ENCODE results near the gene ROPN1. TPM values are rescaled to one million over a fixed set of nuclear protein-coding genes. Genes with fewer than 3 reads are reported as not detected.
A peak's percentile ranks its signal among the peaks of the same experiment; 100 is the strongest.

The ROPN1 gene
- total RNA-seq, 3 donors from 2014 or later = 2.3 to 6.1 TPM; not detected in 1

DNA sequence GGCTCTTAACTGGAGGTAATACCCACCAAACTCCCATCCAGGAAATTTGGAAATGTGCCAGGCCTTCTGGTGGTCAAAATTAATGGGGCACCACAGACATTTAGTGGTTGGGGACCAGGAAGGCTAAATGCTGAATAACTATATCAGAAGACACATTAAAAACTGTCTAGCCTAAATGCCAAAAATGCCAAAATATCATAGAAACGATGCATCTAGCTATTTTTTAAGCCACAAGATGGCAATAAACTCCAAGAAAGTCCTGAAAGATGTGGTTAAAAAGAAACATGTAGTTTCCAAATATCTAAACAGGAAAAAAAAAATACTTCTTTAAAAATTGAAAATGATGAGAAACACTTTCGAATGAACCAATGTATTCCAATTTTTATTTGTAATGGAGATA, 50.8 kb downstream of the ROPN1 start:
- Histone ChIP-seq H3K27me3 (no peaks in the 10 kb centered on the region), H3K27ac (no peak overlapping the region), H3K36me3 (no peaks in the 10 kb centered on the region), H3K4me3 (no peak overlapping the region), H3K9me3 (no peaks in the 10 kb centered on the region), H3K4me1 (no peaks in the 10 kb centered on the region)
- DNase-seq (ENCODE audit: low spot score in 2 of 2) = no peak
- no peak for TF ChIP-seq POLR2AphosphoS5 (IDR thresholded peaks at IDR 0.05)
- TF ChIP-seq, protein P1, sequence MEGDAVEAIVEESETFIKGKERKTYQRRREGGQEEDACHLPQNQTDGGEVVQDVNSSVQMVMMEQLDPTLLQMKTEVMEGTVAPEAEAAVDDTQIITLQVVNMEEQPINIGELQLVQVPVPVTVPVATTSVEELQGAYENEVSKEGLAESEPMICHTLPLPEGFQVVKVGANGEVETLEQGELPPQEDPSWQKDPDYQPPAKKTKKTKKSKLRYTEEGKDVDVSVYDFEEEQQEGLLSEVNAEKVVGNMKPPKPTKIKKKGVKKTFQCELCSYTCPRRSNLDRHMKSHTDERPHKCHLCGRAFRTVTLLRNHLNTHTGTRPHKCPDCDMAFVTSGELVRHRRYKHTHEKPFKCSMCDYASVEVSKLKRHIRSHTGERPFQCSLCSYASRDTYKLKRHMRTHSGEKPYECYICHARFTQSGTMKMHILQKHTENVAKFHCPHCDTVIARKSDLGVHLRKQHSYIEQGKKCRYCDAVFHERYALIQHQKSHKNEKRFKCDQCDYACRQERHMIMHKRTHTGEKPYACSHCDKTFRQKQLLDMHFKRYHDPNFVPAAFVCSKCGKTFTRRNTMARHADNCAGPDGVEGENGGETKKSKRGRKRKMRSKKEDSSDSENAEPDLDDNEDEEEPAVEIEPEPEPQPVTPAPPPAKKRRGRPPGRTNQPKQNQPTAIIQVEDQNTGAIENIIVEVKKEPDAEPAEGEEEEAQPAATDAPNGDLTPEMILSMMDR (IDR thresholded peaks at IDR 0.05) = peak in 1 of 3 donors; percentile 23
- intact Hi-C loops (cut with DNase I; ENCODE audit: low total_unique reads) = no loop called here

DNA sequence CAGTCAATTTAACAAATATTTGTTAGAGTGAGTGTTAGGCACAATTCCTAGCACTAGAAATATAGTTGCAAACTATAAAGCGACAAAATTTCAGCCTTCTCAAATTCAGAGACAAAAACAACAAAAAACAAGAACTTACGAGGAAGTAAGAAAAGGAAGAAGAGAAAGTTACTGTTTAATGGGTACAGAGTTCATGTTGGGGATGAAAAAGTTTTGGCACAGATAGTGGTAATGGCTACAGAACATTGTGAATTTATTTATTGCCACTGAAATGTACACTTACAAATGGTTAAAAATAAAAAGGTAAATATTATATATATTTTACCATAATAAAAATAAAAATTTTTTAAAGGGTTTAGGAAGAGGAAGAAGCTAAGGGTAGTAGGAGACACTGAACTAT, 52.2 kb downstream of the ROPN1 start:
- Histone ChIP-seq H3K4me3 (no peak overlapping the region), H3K27ac (no peak overlapping the region), H3K27me3 (no peaks in the 10 kb centered on the region), H3K36me3 (no peaks in the 10 kb centered on the region), H3K4me1 (no peaks in the 10 kb centered on the region), H3K9me3 (no peaks in the 10 kb centered on the region)
- intact Hi-C loops (cut with DNase I; ENCODE audit: low total_unique reads) = no loop called here
- TF ChIP-seq POLR2A (IDR thresholded peaks at IDR 0.05) (no peak), POLR2AphosphoS5 (IDR thresholded peaks at IDR 0.05) (no peak)
- TF ChIP-seq, protein P1 (IDR thresholded peaks at IDR 0.05) = no peak
- DNase-seq (ENCODE audit: low spot score in 2 of 2) = no peak

DNA sequence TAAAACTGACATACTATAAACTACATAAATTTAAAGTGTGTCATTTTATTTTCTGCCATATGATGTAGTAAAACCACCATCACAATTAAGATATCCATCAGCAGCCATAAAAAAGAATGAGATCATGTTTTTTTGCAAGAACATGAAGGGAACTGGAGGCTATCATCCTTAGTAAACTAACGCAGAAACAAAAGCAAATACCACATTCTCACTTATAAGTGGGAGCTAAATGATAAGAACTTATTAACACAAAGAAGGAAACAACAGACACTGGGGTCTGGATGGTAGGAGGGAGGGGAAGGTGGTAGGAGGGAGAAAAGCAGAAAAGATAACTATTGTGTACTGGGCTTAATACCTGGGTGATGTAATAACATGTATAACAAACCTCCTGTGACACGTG, 55.5 kb downstream of the ROPN1 start:
- DNase-seq (ENCODE audit: low spot score in 2 of 2) = no peak
- intact Hi-C loops (cut with DNase I; ENCODE audit: low total_unique reads) = no loop called here
- Histone ChIP-seq H3K36me3 (no peaks in the 10 kb centered on the region), H3K27ac (no peak overlapping the region), H3K9me3 (no peaks in the 10 kb centered on the region), H3K4me1 (no peaks in the 10 kb centered on the region), H3K4me3 (no peak overlapping the region), H3K27me3 (no peaks in the 10 kb centered on the region)
- no peak for TF ChIP-seq POLR2AphosphoS5 (IDR thresholded peaks at IDR 0.05)

DNA sequence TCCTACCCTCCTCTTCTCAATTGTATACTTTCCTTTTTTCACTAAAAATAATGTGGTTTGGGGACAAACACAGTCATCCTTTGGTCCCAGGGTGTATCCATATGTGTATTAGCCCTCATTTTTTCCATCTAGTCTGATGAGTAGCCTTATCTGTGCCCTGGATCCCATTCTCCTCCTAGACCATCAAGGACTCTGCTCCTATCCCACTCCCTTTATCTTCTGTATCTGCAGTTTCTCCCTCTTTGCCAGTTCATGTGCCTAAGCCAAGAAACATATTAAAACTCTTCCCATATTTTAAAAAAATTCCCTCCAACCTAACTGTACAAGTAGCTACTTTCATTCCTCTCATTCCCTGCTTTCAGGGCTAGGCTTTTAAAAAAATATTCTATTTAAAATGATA, 56.1 kb downstream of the ROPN1 start:
- Histone ChIP-seq H3K9me3 (no peaks in the 10 kb centered on the region), H3K27ac (no peak overlapping the region), H3K4me1 (no peaks in the 10 kb centered on the region), H3K4me3 (no peak overlapping the region), H3K36me3 (no peaks in the 10 kb centered on the region), H3K27me3 (no peaks in the 10 kb centered on the region)
- TF ChIP-seq, protein P1 (IDR thresholded peaks at IDR 0.05) = no peak
- TF ChIP-seq POLR2AphosphoS5 (IDR thresholded peaks at IDR 0.05) (no peak), POLR2A (IDR thresholded peaks at IDR 0.05) (no peak)
- DNase-seq (ENCODE audit: low spot score in 2 of 2) = no peak
- intact Hi-C loops (cut with DNase I; ENCODE audit: low total_unique reads) = no loop called here

DNA sequence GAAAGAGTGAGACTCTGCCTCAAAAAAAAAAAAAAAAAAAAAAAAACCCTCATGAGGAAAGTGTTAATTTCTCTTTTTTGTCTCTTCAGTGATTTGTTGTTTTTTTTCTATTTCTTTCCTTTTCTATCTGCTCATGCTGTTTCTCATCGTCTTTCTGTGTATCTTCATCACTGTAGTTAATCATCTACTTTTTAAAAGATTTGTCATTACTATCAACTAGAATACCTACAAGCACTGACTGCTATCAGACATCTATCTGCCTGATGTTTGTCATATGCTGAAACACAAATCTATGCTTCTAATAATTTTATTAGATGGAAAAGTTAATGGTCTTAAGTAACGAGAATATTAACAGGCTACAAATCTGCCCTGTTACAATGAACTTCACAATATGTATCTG, 57.7 kb downstream of the ROPN1 start:
- Histone ChIP-seq H3K36me3 (no peaks in the 10 kb centered on the region), H3K27ac (no peak overlapping the region), H3K9me3 (no peaks in the 10 kb centered on the region), H3K4me3 (no peak overlapping the region), H3K4me1 (no peaks in the 10 kb centered on the region), H3K27me3 (no peaks in the 10 kb centered on the region)
- DNase-seq (ENCODE audit: low spot score in 2 of 2) = no peak
- TF ChIP-seq POLR2AphosphoS5 (IDR thresholded peaks at IDR 0.05) = no peak
- TF ChIP-seq POLR2A (IDR thresholded peaks at IDR 0.05) = no peak
- TF ChIP-seq, protein P1 (IDR thresholded peaks at IDR 0.05) = no peak
- intact Hi-C loops (cut with DNase I; ENCODE audit: low total_unique reads) = no loop called here

DNA sequence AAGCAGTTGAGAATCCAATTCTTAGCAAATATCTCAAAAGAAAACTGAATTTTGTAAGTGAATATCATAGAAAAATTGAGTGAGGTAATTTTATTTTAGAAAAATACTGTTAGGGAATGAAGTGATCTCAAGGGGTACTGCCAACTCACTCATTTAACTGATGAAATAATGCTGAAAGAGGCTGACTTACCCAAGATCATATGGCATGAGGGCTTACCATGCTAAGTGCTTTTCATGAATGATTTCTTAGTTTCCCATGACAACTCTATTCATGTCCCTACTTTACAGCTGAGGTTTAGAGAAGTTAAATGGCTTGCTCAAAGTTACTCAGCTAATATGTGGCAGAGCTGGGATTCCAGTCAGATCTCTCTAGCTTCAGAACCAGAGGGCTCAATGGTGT, 61.5 kb downstream of the ROPN1 start:
- Histone ChIP-seq H3K27ac (no peak overlapping the region), H3K4me1 (no peaks in the 10 kb centered on the region), H3K36me3 (no peaks in the 10 kb centered on the region), H3K9me3 (no peaks in the 10 kb centered on the region), H3K27me3 (no peaks in the 10 kb centered on the region), H3K4me3 (no peak overlapping the region)
- no peak for TF ChIP-seq POLR2AphosphoS5 (IDR thresholded peaks at IDR 0.05)
- TF ChIP-seq, protein P1 (IDR thresholded peaks at IDR 0.05) = no peak
- no peak for TF ChIP-seq POLR2A (IDR thresholded peaks at IDR 0.05)
- intact Hi-C loops (cut with DNase I; ENCODE audit: low total_unique reads) = no loop called here
- no peak for DNase-seq (ENCODE audit: low spot score in 2 of 2)

All from breast epithelium (tissue), 4 donors.